Esophagus squamous epithelium (tissue), 5 donors: ENCODE results near the gene CARM1. TPM values are rescaled to one million over a fixed set of nuclear protein-coding genes. Genes with fewer than 3 reads are reported as not detected.

Experiments
- DNase-seq: peaks from one replicate; lab custom pipeline; 2025; lab: John Stamatoyannopoulos, UW
- H3K27ac ChIP-seq, 4 donors: fragments of 200-600 bp; sonication (generic); one replicate each; pipeline ENCODE4 v1.5.1; 2016 to 2019; ENCODE audit warnings: mild to moderate bottlenecking in 1 of 4
- H3K27me3 ChIP-seq, 4 donors: fragments of 200-600 bp; sonication (generic); 1 replicate in 3 of 4; 2 replicates in 1 of 4; pipeline versions ENCODE4 v1.5.1 to v1.6.0; 2017 to 2021; ENCODE audit warnings: antibody characterized with exemption in 1 of 4
- H3K36me3 ChIP-seq, 3 donors: fragments of 200-600 bp; sonication (generic); one replicate each; pipeline ENCODE4 v1.5.1; 2016 to 2019
- H3K4me1 ChIP-seq, 3 donors: fragments of 200-600 bp; sonication (generic); one replicate each; pipeline ENCODE4 v1.5.1; 2017 to 2019
- H3K4me3 ChIP-seq, 4 donors: fragments of 200-600 bp; sonication (generic); 1 replicate in 3 of 4; 2 replicates in 1 of 4; pipeline ENCODE4 v1.5.1; 2016 to 2019; ENCODE audit warnings: mild to moderate bottlenecking in 2 of 4, moderate library complexity in 1 of 4
- H3K9me3 ChIP-seq, 3 donors: fragments of 200-600 bp; sonication (generic); one replicate each; pipeline ENCODE4 v1.5.1; 2016 to 2019
- CTCF ChIP-seq, 6 experiments: fragments of 450-650 bp in 4 of 6; fragments of 200-600 bp in 2 of 6; sonication (generic) in 2 of 6; IDR thresholded peaks; one replicate each; pipeline ENCODE4 v1.5.1; 2016 to 2019; ENCODE audit warnings: antibody characterized with exemption in 6 of 6, mild to moderate bottlenecking in 4 of 6, moderate library complexity in 4 of 6
- POLR2A ChIP-seq, 4 donors: fragments of 450-650 bp; IDR thresholded peaks; one replicate each; pipeline ENCODE4 v1.6.1; 2017; ENCODE audit warnings: antibody characterized with exemption in 4 of 4, mild to moderate bottlenecking in 4 of 4, moderate library complexity in 3 of 4
- WGBS, 2 donors: methylation state at CpG; one replicate each; pipeline ENCODE4 v1.1.5; 2018; 5-methylcytosine and 5-hydroxymethylcytosine counted together
- intact Hi-C: fragments of 100-400 bp; cut with DNase I; formaldehyde crosslinking; loops from one replicate; pipeline ENCODE4 v1.15.0; 2022
- total RNA-seq, 4 donors: library from RNA; depleted of rRNA; stranded (reverse); fragments of >200 nt; gene quantifications; one replicate each; pipeline ENCODE4 v1.1.0, GENCODE V29; 2016
- donor health status: DM: yes; HTN: yes; CAD: no.

Gene CARM1
- total RNA-seq, 4 donors from 2014 or later: 21.4 to 35.4 (median 28.5) TPM

GRCh38 chr19:10861103-10861651 lies 10.2 kb upstream of the CARM1 start:
- DNase-seq: no peak
- no peaks in the 10 kb centered on the region for H3K9me3 ChIP-seq
- TF ChIP-seq CTCF (IDR thresholded peaks at IDR 0.05) (peak in 4 of 6 experiments; percentile 29 to 60 (median 40)), POLR2A (IDR thresholded peaks at IDR 0.05) (no peak)
- no peaks in the 10 kb centered on the region for H3K27me3 ChIP-seq
- WGBS, 2 donors: 61 to 73% methylated on average over 7 of the region's 7 CpGs
- no peak overlapping the region for H3K27ac ChIP-seq
- intact Hi-C loops: loop anchor here (5.0 kb wide), 1 partner anchor 144 kb away; the partner anchor contains the start of gene DNM2
- peaks cover 0 to 20% (median 8%) of the 10 kb centered on the region in 3 donors for H3K4me1 ChIP-seq
- no peaks in the 10 kb centered on the region for H3K36me3 ChIP-seq
- no peak overlapping the region for H3K4me3 ChIP-seq

GRCh38 chr19:10862561-10863106 lies 8.7 kb upstream of the CARM1 start:
- TF ChIP-seq POLR2A (IDR thresholded peaks at IDR 0.05) (no peak), CTCF (IDR thresholded peaks at IDR 0.05) (no peak)
- no peaks in the 10 kb centered on the region for H3K9me3 ChIP-seq
- H3K27me3 ChIP-seq: no peaks in the 10 kb centered on the region
- peak overlapping the region; percentile 33 to 49 (median 42) for H3K27ac ChIP-seq
- 70 to 82% methylated on average over 4 to 6 of the region's 6 CpGs for WGBS, 2 donors
- H3K4me1 ChIP-seq: peaks cover 0 to 20% (median 8%) of the 10 kb centered on the region in 3 donors
- intact Hi-C loops: loop anchor here (5.0 kb wide), 1 partner anchor 145 kb away; the partner anchor contains the start of gene DNM2
- no peak for DNase-seq
- H3K4me3 ChIP-seq: peak overlapping the region in 1 of 4 donors; percentile 18
- H3K36me3 ChIP-seq: no peaks in the 10 kb centered on the region

GRCh38 chr19:10863107-10863717 lies 8.1 kb upstream of the CARM1 start:
- Histone ChIP-seq H3K36me3 (no peaks in the 10 kb centered on the region), H3K9me3 (no peaks in the 10 kb centered on the region), H3K27ac (peak overlapping the region; percentile 33 to 73 (median 43)), H3K27me3 (no peaks in the 10 kb centered on the region), H3K4me1 (peaks cover 0 to 20% (median 8%) of the 10 kb centered on the region in 3 donors), H3K4me3 (peak overlapping the region in 1 of 4 donors; percentile 18)
- intact Hi-C loops: loop anchor here (5.0 kb wide), 1 partner anchor 146 kb away; the partner anchor contains the start of gene DNM2
- no peak for DNase-seq
- no peak for TF ChIP-seq CTCF (IDR thresholded peaks at IDR 0.05)
- no peak for TF ChIP-seq POLR2A (IDR thresholded peaks at IDR 0.05)
- 30 to 78% methylated on average over 9 to 16 of the region's 18 CpGs for WGBS, 2 donors

- intact Hi-C loops: loop anchor here (5.0 kb wide), 1 partner anchor 147 kb away; the partner anchor contains the start of gene DNM2
- Histone ChIP-seq H3K9me3 (no peaks in the 10 kb centered on the region), H3K36me3 (no peaks in the 10 kb centered on the region), H3K4me1 (peaks cover 0 to 20% (median 8%) of the 10 kb centered on the region in 3 donors), H3K4me3 (peak overlapping the region in 2 of 4 donors; percentile 10 to 33), H3K27me3 (no peaks in the 10 kb centered on the region), H3K27ac (peak overlapping the region in 3 of 4 donors; percentile 20 to 73 (median 33))
- DNase-seq: no peak
- 9 to 15% methylated on average over 6 of the region's 6 CpGs for WGBS, 2 donors
- no peak for TF ChIP-seq POLR2A (IDR thresholded peaks at IDR 0.05)
- peak; percentile 78 to 90 (median 86) for TF ChIP-seq CTCF (IDR thresholded peaks at IDR 0.05)
Observed at GRCh38 chr19:10864538-10864899, 6.8 kb upstream of the CARM1 start.

- Histone ChIP-seq H3K9me3 (no peaks in the 10 kb centered on the region), H3K27ac (no peak overlapping the region), H3K4me3 (no peak overlapping the region), H3K27me3 (no peaks in the 10 kb centered on the region), H3K4me1 (peaks cover 0 to 28% (median 13%) of the 10 kb centered on the region in 3 donors), H3K36me3 (no peaks in the 10 kb centered on the region)
- TF ChIP-seq CTCF (IDR thresholded peaks at IDR 0.05) (no peak), POLR2A (IDR thresholded peaks at IDR 0.05) (no peak)
- WGBS, 2 donors: 76 to 96% methylated on average over 9 to 10 of the region's 10 CpGs
- intact Hi-C loops: no loop called here
- DNase-seq: no peak
Observed at GRCh38 chr19:10866495-10866894, 4.9 kb upstream of the CARM1 start.
